Upper lobe of right lung (tissue), 1 donor: ENCODE results near the gene MS4A6E. TPM values are rescaled to one million over a fixed set of nuclear protein-coding genes. Genes with fewer than 3 reads are reported as not detected.
A peak's percentile ranks its signal among the peaks of the same experiment; 100 is the strongest.

Experiments
- ATAC-seq: fragments of 200-7000 bp; cut with Tn5 transposase; one replicate; pipeline ENCODE4 v1.9.1; 2020; ENCODE audit warnings: mild to moderate bottlenecking, moderate library complexity
- DNase-seq: peaks from one replicate; pipeline ENCODE4 v3.0.0-alpha.2; 2020
- H3K27ac ChIP-seq: fragments of 200-600 bp; one replicate; pipeline ENCODE4 v1.8.0; 2022
- H3K27me3 ChIP-seq: fragments of 200-600 bp; one replicate; pipeline ENCODE4 v1.8.0; 2022; ENCODE audit warnings: mild to moderate bottlenecking
- H3K36me3 ChIP-seq: fragments of 200-600 bp; one replicate; pipeline ENCODE4 v1.8.0; 2022
- H3K4me1 ChIP-seq: fragments of 200-600 bp; one replicate; pipeline ENCODE4 v1.8.0; 2022
- H3K4me3 ChIP-seq: fragments of 200-600 bp; one replicate; pipeline ENCODE4 v1.8.0; 2022; ENCODE audit warnings: mild to moderate bottlenecking
- H3K9me3 ChIP-seq: fragments of 200-600 bp; one replicate; pipeline ENCODE4 v1.8.0; 2022
- CTCF ChIP-seq: fragments of 200-600 bp; IDR thresholded peaks from one replicate; pipeline ENCODE4 v1.8.0; 2022; ENCODE audit warnings: antibody characterized with exemption
- intact Hi-C: fragments of 100-400 bp; cut with DNase I; formaldehyde crosslinking; loops from one replicate; pipeline ENCODE4 v1.11.0; 2022
- total RNA-seq: library from RNA; stranded (reverse); fragmentation: NEBNext Ultra II Directional; extraction: Animal tissue kit (Norgen Biotek cat#: 25700); gene quantifications from one replicate; pipeline ENCODE4 v1.2.1, GENCODE V29; 2021
- donor health status: DM: no; HTN: yes; CAD: no; lungs with severe emphysema.

The MS4A6E gene
- total RNA-seq, 1 donor from 2014 or later, result not detected

DNA sequence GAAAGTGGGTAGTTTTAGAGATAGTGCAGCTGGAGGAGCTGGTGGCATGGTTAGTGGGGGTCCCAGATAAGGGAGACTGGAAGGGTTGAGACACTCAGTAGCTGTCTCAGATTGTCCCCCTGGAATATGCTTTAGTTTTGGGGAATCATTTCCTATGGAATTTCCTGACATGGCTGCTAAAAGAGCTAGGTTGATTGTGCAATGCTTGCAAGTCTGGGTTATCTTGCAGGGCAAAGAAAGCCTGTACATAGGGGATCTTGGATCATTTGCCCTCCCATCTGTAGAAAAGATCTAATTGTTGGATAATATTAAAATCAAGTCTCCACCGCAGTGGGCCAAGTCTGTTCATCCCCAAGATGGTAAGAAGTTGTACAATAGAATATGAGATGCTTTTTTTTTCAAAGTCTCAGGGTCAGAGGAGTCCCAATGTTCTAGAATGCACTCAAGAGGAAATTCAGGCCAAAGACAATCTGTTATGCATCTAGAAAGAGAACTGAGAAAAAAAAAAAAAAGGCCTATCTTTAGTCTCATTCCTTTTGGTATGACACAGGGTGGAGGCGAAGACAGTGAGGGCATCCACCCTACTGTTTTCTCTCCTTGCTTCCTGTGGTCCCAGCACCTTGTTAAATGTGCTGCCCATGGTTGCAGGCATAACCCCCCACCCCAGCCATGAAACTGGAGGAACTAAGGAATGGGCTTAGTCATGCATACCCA, 20.2 kb downstream of the MS4A6E start:
- Histone ChIP-seq H3K27me3 (no peaks in the 10 kb centered on the region), H3K27ac (no peak overlapping the region), H3K36me3 (no peaks in the 10 kb centered on the region), H3K4me1 (no peaks in the 10 kb centered on the region), H3K9me3 (no peaks in the 10 kb centered on the region), H3K4me3 (no peak overlapping the region)
- DNase-seq (no peak), ATAC-seq (no peak)
- TF ChIP-seq CTCF, result no peak
- intact Hi-C loops, result no loop called here

- intact Hi-C loops, result no loop called here
- no peaks in the 10 kb centered on the region for H3K27me3 ChIP-seq
- TF ChIP-seq CTCF, result no peak
- no peaks in the 10 kb centered on the region for H3K9me3 ChIP-seq
- no peak for ATAC-seq
- DNase-seq, result no peak
- no peaks in the 10 kb centered on the region for H3K4me1 ChIP-seq
- H3K27ac ChIP-seq, result no peak overlapping the region
- no peak overlapping the region for H3K4me3 ChIP-seq
- H3K36me3 ChIP-seq, result no peaks in the 10 kb centered on the region
Measured at GRCh38 chr11:60348116-60348515, 21.1 kb downstream of the MS4A6E start.

GRCh38 chr11:60349990-60350389, 22.9 kb downstream of the MS4A6E start:
- no peaks in the 10 kb centered on the region for H3K4me1 ChIP-seq
- TF ChIP-seq CTCF, result no peak
- DNase-seq, result no peak
- no peaks in the 10 kb centered on the region for H3K9me3 ChIP-seq
- ATAC-seq, result peak; percentile 54
- H3K27me3 ChIP-seq, result no peaks in the 10 kb centered on the region
- intact Hi-C loops, result no loop called here
- no peak overlapping the region for H3K4me3 ChIP-seq
- H3K27ac ChIP-seq, result no peak overlapping the region
- no peaks in the 10 kb centered on the region for H3K36me3 ChIP-seq

- intact Hi-C loops, result no loop called here
- Histone ChIP-seq H3K9me3 (no peaks in the 10 kb centered on the region), H3K4me1 (no peaks in the 10 kb centered on the region), H3K27ac (no peak overlapping the region), H3K4me3 (no peak overlapping the region), H3K27me3 (no peaks in the 10 kb centered on the region), H3K36me3 (no peaks in the 10 kb centered on the region)
- TF ChIP-seq CTCF, result no peak
- no peak for DNase-seq
- no peak for ATAC-seq
Measured at GRCh38 chr11:60357771-60358170, 30.7 kb downstream of the MS4A6E start.

DNA sequence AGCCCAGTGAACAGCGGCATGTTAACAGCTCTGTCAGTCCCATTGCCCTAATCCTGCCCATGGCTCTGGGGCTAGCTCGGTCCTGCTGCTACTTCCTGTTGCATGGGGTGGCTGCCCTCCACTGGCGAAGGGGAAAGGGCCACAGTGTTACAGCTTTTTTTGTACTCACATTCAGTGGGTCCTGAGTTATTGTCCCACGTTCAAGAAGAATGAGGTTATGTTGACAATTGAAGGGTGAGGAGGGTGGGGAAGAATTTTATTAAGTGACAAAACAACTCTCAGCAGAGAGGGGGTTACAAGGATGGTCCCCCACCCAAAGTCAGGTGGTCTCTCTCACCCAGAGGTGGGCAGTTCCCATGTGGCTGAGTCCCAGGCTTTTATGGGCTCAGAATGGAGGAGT, 33.6 kb downstream of the MS4A6E start:
- no peaks in the 10 kb centered on the region for H3K36me3 ChIP-seq
- no peak overlapping the region for H3K27ac ChIP-seq
- ATAC-seq (no peak), DNase-seq (no peak)
- intact Hi-C loops, result no loop called here
- no peak overlapping the region for H3K4me3 ChIP-seq
- H3K4me1 ChIP-seq, result no peaks in the 10 kb centered on the region
- TF ChIP-seq CTCF, result no peak
- H3K9me3 ChIP-seq, result no peaks in the 10 kb centered on the region
- H3K27me3 ChIP-seq, result no peaks in the 10 kb centered on the region

GRCh38 chr11:60362241-60362640, 35.2 kb downstream of the MS4A6E start:
- intact Hi-C loops, result no loop called here
- Histone ChIP-seq H3K4me3 (no peak overlapping the region), H3K27ac (no peak overlapping the region), H3K27me3 (no peaks in the 10 kb centered on the region), H3K36me3 (no peaks in the 10 kb centered on the region), H3K4me1 (no peaks in the 10 kb centered on the region), H3K9me3 (no peaks in the 10 kb centered on the region)
- no peak for DNase-seq
- no peak for TF ChIP-seq CTCF
- ATAC-seq, result no peak
